ENCODE data around the gene WNT16.

Gene WNT16

DNA sequence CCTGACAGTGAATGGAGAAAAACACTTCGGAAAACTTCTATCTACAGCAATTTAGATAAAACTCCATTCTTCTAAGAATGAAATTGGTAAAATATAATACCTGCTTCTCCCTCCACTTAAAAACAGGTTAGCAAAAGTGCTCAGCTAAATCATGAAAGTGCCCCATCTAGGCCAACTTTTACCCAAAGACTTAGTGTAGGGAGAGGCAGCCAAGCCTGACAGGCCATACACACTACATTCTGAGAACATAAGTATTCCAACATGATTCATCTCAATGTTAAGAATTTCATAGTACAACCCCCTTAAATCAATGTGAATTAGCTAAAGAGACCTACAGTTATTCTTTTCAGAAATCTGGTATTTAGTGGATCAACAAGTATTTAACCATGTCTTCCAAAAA is 60.1 kb downstream of the WNT16 start:
- FAIRE-seq (no peak), DNase-seq (ENCODE audit: insufficient read length, low spot score) (no peak)

DNA sequence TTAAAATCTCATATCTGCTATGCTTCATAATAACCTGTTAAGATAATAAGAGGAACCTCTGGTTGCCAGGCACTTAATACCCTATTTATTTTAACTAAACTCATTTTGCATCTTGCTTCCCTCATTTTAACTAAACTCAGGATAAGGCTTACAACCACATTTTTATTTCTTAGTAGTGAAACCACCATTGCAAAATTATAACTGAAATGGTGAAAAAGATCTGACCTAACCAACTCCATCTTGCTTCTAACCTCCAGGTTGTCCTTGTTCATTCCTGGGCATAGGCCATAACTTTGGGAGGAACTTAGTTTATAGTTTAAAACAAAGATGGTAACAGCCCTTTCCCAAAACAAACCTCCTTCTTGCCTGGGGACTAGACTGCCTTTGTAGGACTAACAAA is 61.3 kb downstream of the WNT16 start:
- FAIRE-seq (no peak), DNase-seq (ENCODE audit: insufficient read length, low spot score) (no peak)

DNA sequence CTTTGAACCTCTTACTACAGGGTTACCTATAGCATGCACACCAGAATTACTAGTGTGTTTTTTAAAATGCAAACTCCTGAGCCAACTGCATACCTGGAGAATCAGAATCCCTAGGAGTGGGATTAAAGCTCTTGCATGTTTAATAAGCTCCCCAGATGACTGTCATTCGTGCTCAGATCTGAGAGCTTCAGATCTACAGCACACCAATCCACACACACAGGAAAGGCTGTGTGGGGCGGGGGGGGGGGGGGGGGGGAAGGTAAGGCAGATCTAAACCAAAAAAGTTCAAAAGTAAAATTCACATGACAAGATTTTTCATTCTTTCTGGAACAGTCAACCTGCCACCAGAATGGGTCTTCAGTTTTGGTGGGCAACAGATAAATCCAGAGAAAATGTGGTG is 61.8 kb downstream of the WNT16 start:
- no peak for DNase-seq (ENCODE audit: insufficient read length, low spot score)
- FAIRE-seq = no peak

Measured in HTR-8/SVneo (cell line).